Uterus (tissue), 4 donors: Measurements from ENCODE around the gene FMN1. TPM values are rescaled to one million over a fixed set of nuclear protein-coding genes. Genes with fewer than 3 reads are reported as not detected.

Experiments
- DNase-seq, 2 donors: peaks; one replicate each; pipeline ENCODE4 v3.0.0-alpha.2; 2019 to 2020
- H3K27ac ChIP-seq, 2 donors: fragments of 200-600 bp; sonication (generic); 1 replicate in 1 of 2; 2 replicates in 1 of 2; pipeline ENCODE4 v1.5.1; 2016 to 2018
- H3K27me3 ChIP-seq, 2 donors: fragments of 200-600 bp; sonication (generic); one replicate each; pipeline ENCODE4 v1.5.1; 2018 to 2019; ENCODE audit warnings: control low read depth in 1 of 2
- H3K36me3 ChIP-seq, 2 donors: fragments of 200-600 bp; sonication (generic); one replicate each; pipeline ENCODE4 v1.5.1; 2019; ENCODE audit warnings: control low read depth in 1 of 2
- H3K4me1 ChIP-seq, 2 donors: fragments of 200-600 bp; sonication (generic); one replicate each; pipeline ENCODE4 v1.5.1; 2018 to 2019; ENCODE audit warnings: control low read depth in 1 of 2
- H3K4me3 ChIP-seq, 2 donors: fragments of 200-600 bp; sonication (generic); 1 replicate in 1 of 2; 2 replicates in 1 of 2; pipeline ENCODE4 v1.5.1; 2018 to 2019; ENCODE audit warnings: mild to moderate bottlenecking in 1 of 2
- H3K9me3 ChIP-seq, 2 donors: fragments of 200-600 bp; sonication (generic); one replicate each; pipeline ENCODE4 v1.5.1; 2019; ENCODE audit warnings: control low read depth in 1 of 2
- POLR2A ChIP-seq, 2 donors: fragments of 450-650 bp; IDR thresholded peaks; one replicate each; pipeline ENCODE4 v1.6.1; 2016; ENCODE audit warnings: antibody characterized with exemption in 2 of 2, mild to moderate bottlenecking in 1 of 2, moderate library complexity in 1 of 2
- intact Hi-C: fragments of 100-400 bp; cut with DNase I; formaldehyde crosslinking; loops from one replicate; pipeline ENCODE4 v1.15.1; 2023; ENCODE audit warnings: low total_unique reads
- total RNA-seq, 4 donors: library from RNA; depleted of rRNA in 3 of 4; stranded (reverse); fragments of >200 nt in 3 of 4; gene quantifications; one replicate each; pipeline versions ENCODE4 v1.1.0 to v1.2.4, GENCODE V29; 2014 to 2023
- TF ChIP-seq, protein P1 (sequence below), 4 experiments: fragments of 200-600 bp in 2 of 4; fragments of 450-650 bp in 2 of 4; sonication (generic) in 2 of 4; IDR thresholded peaks; one replicate each; pipeline ENCODE4 v1.5.1; 2016 to 2019; ENCODE audit warnings: antibody characterized with exemption in 4 of 4, mild to moderate bottlenecking in 2 of 4, moderate library complexity in 1 of 4
- donor health status: DM: yes; HTN: yes; CAD: no.

FMN1 gene
- total RNA-seq, 4 donors from 2014 or later, result 1.3 to 9.3 (median 5.0) TPM

DNA sequence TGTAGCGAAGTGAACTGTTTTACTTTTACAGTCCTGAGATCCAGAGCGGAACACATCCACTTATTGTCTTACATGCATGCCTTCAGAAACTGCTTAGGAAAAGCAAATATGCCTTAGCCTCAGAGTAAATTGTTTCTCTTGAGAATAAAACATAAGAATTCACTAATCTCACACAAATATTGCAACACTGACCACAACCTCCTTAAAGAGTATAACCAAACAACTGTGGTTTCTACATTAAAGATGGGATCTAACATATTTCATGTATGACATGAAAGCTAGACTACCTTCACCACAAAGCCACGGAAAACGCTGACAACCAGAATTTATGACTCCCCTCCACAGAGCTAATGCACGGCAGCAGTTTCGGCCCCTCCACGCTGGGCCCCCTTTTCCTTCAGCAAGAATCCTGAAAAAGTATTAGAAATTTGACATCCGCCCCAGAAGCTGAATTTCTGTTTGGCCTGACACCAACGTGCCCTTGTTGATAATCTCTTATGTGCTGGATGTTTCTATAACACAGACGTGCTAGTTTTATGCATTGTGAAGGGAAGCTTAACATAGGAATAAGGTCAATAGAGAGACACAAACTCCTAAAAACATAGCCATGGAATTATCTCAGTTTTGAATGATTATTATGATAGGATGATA lies 392.1 kb downstream of the FMN1 start:
- DNase-seq, result no peak
- Histone ChIP-seq H3K27ac (no peak overlapping the region), H3K9me3 (no peaks in the 10 kb centered on the region), H3K36me3 (no peaks in the 10 kb centered on the region), H3K27me3 (no peaks in the 10 kb centered on the region), H3K4me3 (no peak overlapping the region), H3K4me1 (no peaks in the 10 kb centered on the region)
- TF ChIP-seq, protein P1, sequence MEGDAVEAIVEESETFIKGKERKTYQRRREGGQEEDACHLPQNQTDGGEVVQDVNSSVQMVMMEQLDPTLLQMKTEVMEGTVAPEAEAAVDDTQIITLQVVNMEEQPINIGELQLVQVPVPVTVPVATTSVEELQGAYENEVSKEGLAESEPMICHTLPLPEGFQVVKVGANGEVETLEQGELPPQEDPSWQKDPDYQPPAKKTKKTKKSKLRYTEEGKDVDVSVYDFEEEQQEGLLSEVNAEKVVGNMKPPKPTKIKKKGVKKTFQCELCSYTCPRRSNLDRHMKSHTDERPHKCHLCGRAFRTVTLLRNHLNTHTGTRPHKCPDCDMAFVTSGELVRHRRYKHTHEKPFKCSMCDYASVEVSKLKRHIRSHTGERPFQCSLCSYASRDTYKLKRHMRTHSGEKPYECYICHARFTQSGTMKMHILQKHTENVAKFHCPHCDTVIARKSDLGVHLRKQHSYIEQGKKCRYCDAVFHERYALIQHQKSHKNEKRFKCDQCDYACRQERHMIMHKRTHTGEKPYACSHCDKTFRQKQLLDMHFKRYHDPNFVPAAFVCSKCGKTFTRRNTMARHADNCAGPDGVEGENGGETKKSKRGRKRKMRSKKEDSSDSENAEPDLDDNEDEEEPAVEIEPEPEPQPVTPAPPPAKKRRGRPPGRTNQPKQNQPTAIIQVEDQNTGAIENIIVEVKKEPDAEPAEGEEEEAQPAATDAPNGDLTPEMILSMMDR (IDR thresholded peaks at IDR 0.05), result no peak
- no peak for TF ChIP-seq POLR2A (IDR thresholded peaks at IDR 0.05)
- intact Hi-C loops, result no loop called here

DNA sequence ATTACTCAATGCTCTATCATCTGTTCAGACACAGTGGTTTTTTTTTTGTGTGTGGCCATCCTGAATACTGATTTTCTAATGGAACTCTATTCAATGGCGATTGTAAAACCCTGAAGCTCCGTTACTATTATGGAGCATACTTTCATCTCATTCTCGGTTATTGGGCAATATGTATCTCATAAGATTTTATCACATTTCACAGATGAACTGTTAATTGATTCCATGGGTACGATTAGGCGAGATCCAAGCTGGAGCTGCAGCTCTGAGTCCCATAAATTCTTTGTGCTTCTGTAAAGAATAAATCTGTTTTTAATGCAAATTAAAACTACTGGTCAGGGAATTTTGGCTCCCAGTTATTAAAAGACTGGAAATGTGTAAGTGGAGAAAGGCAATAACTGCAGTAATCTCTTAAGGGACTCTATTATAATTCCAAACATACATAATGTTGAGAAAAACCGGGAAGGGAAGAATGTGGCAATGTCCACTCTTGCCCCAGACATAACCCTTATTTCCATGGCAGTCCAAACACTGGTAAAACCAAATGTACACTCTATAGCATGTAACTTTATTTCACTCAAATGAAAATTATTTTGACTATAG lies 394.5 kb downstream of the FMN1 start:
- Histone ChIP-seq H3K27ac (no peak overlapping the region), H3K27me3 (no peaks in the 10 kb centered on the region), H3K9me3 (no peaks in the 10 kb centered on the region), H3K4me1 (no peaks in the 10 kb centered on the region), H3K4me3 (no peak overlapping the region), H3K36me3 (no peaks in the 10 kb centered on the region)
- no peak for DNase-seq
- intact Hi-C loops, result no loop called here
- TF ChIP-seq POLR2A (IDR thresholded peaks at IDR 0.05), result no peak
- TF ChIP-seq, protein P1 (IDR thresholded peaks at IDR 0.05), result no peak

DNA sequence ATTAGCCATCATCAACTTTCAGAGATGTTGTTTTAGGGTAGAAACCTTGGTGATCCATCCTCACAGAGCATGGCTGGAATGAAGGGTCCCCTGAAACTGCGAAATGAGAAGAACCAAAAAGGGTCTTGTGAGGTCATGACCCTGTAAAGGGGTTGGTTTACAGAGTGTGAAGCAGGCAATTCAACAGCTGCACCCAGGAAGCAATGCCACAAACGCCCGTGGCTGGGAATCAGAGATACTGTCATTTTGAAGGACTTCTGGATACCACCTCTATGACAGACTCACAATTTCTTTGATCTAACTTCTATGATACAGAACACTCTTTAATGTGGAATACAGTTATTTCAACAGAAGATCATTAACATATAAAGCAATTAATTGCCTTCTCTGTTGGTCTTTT lies 397.7 kb downstream of the FMN1 start:
- Histone ChIP-seq H3K27me3 (no peaks in the 10 kb centered on the region), H3K4me1 (no peaks in the 10 kb centered on the region), H3K27ac (no peak overlapping the region), H3K9me3 (no peaks in the 10 kb centered on the region), H3K4me3 (no peak overlapping the region), H3K36me3 (no peaks in the 10 kb centered on the region)
- DNase-seq, result no peak
- TF ChIP-seq, protein P1 (IDR thresholded peaks at IDR 0.05), result no peak
- TF ChIP-seq POLR2A (IDR thresholded peaks at IDR 0.05), result no peak
- intact Hi-C loops, result no loop called here

DNA sequence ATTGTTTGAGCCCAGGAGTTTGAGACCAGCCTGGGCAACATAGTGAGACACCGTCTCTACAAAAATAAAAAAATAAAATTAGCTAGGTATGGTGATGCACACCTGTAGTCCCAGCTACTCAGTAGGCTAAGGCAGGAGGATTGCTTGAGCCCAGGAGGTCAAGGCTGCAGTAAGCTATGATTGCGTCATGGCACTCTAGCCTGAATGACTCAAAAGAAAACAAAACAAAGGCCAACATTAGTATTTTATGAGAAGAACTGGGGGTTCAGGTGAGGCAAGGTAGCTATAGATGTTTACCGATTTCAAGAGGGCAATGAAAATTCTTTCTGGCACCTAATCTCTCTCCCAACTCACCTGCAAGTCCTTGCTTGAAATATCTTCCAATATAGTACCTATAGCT lies 399.5 kb downstream of the FMN1 start:
- no peaks in the 10 kb centered on the region for H3K4me1 ChIP-seq
- no peaks in the 10 kb centered on the region for H3K27me3 ChIP-seq
- no peak overlapping the region for H3K4me3 ChIP-seq
- H3K9me3 ChIP-seq, result no peaks in the 10 kb centered on the region
- TF ChIP-seq, protein P1 (IDR thresholded peaks at IDR 0.05), result no peak
- DNase-seq, result no peak
- intact Hi-C loops, result no loop called here
- no peak overlapping the region for H3K27ac ChIP-seq
- H3K36me3 ChIP-seq, result no peaks in the 10 kb centered on the region

DNA sequence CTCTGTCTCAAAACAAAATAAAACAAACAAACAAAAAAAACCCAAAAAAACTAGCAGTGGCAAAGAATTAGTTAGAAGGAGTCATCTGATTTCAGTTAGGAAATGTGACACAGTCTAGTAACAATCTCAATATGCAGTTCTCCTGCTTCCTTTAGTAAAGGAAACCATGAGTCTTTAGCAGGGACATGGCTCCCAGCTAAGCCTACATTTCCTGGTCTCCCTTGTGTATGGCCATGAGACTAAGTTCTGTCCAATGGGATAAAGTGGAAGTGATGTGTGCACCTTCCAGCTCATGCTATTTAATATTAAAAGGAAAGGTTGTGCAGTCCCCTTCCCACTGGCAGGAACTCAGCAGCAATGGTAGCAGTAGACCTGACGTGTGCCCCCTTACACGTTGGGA lies 402.1 kb downstream of the FMN1 start:
- no peaks in the 10 kb centered on the region for H3K36me3 ChIP-seq
- no peak for DNase-seq
- no peaks in the 10 kb centered on the region for H3K9me3 ChIP-seq
- H3K27me3 ChIP-seq, result no peaks in the 10 kb centered on the region
- no peak for TF ChIP-seq POLR2A (IDR thresholded peaks at IDR 0.05)
- TF ChIP-seq, protein P1 (IDR thresholded peaks at IDR 0.05), result no peak
- H3K4me1 ChIP-seq, result no peaks in the 10 kb centered on the region
- no peak overlapping the region for H3K27ac ChIP-seq
- H3K4me3 ChIP-seq, result no peak overlapping the region
- intact Hi-C loops, result no loop called here
